Fibroblast of skin of back (primary cell): ENCODE measurements around the gene AP3D1.
"Not testable (repeated sequence)": the region's sequence is repeated elsewhere in the genome, so short reads cannot be mapped to it uniquely, and the experiment has no call there.

Experiments used
- DNase-seq: peaks from one replicate; pipeline ENCODE4 v3.0.0-alpha.2; 2013

Gene AP3D1

DNA sequence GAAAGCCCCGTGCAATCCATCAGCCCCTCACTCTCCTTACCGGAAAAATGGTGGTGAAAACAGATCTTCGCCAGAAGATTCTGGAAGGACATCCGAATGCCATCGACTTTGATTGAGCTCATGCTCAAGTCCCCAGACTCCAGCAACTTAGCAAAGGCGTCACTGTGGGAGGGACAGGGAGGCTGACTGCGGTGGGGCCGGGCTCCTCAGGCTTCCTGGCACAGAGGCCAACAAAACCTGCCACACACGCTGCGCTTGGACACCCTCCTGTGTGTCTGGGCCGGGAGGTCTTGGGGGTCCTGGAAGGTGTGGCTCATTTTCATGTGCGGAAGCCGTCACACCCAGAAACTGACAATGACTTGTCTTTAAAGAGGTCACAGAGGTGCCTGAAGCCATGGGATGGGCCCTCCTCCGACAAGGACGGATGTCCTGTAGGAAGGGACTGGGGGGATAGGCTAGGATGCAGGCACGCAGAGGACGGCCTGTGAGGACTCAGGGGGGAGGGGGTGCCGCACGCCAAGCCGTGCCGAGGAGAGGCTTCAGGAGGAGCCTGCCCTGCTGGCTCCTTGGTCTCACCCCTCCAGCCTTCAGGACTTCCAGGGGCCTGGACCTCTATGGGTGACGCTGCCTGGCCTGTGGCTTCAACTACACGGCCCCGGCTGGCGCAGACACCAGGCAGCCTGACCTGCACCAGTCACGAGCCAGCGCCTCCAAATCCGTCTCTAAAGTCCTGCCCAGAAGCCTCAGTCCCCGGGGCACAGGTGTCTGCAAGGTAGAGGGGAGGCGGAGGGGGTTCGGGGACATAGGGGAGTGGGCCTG, 42.1 kb downstream of the AP3D1 start:
- DNase-seq, result no peak

DNA sequence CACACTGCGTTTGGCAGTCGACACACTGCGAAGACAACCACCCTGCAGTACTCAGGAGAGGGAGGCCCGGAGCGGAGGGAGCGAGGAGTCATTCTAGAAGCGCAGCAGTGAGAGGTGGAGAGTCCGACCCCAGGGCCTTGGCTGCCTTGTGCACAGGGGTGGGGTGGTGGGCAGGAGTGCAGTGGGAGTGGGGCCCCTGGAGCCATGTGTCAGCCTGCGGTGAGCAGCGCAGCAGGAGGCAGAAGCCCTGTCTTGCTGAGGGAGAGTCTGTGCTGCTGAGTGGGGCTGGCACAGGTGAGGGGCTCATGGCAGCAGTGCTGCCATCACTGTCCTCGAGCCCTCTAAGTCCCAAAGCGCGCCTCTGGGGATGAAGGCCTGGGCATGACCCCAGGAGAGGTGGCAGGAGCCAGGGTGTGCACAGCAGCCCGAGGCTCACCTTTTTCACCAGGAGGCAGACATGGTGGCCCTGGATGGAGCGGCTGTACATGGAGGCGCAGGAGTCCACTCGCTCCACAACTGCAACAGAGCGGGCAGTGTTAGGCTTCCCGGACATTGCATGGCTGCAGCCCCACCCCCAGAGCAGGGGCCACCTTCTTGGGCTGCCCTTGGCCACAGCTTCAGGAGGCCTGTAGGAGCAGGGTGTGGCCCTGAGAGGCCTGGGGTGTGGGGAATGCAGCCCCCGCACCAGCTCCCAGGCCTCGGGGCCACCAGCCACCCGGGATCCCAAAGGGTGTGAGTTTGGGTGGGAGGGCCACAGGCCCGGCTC, 42.9 kb downstream of the AP3D1 start:
- DNase-seq, result no peak

DNA sequence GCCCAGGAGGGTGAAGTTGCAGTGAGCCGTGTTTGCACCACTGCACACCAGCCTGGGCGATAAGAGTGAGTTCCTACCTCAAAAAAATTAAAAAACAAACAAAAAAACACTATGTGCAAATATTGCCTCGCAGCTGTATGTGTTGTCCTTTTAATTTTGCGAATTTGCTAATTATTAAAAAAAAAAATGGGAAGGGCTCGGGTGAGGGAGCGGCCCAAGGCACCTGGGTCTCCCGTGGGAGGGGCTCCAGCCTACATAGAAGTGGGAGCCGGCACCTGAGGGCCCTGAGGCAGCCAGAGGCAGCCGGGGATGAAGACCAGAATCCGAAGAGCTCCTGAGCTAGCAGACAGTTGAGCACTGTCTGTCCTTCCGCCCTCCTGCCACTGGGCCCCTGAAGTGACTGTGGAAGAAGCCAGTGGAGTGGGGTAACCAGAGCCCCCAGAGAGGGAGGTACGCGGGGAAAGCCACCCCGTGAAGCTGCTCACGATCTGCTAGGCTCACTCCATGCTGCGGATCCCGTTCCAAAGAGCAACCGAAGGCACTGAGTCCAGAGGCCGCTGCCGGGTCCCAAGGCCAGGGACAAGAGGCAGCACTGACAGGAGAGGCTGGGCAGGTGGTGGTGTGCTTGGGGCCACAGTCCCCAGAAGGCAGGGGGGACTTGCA, 48.2 kb downstream of the AP3D1 start:
- no peak for DNase-seq

DNA sequence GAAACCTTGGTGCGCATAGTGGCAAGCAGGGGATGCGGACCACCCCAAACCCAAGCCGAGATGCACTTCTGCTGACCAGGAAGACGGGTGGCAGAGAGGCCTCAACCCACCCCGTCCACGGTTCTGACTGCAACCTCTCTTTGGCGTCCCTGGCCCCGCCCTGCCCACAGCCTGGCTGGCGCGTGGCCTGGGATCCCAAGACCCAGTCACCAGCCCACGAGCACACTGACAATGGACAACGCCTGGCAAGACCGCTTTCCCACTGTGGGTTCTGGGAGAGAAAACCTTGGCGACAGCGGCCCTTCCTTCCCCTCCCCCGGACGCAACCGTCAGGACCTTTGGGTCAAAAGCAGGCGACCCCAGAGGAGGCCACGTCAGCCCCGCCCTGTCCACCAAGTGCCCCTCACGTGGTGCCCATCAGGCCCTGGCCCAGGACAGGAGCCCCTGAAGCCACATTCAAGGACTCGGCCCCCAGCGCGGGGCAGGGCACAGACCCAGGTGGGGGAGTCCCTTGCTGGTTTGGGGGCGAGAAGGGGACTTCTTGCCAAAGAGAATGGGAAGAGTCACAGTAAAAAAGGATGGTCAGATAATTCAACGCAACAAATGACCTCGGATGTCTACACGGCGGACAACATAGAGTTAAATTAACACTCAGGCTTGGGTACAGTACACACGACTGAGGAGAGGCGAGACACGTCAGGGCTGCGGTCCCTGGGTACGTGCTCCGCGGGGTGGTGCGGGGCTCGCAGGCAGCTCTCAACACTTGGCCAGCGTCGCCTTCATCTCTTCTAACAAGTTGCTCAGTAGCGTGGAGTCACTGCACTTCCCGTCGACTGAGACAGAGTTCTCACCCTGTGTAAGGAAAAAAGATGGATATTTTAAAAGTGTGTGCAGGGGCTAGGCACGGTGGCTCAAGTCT, 49.7 kb downstream of the AP3D1 start:
- no peak for DNase-seq

DNA sequence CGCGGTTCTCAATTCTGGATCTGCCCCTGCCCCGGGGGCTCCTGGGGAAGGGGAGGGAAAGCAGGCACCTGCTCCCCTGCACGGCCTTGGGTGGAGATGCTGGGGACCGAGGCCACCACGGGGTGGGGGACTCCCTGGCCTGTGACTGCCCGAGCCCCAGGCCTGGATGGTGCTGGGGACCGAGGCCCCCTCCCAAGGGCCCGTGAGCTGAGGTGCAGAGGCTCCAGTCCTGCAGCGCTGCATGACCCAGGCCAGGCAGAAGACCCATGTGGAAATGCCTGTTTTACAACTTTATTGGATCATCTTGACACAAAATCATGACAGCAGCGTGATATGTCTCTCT, 50.7 kb downstream of the AP3D1 start:
- no peak for DNase-seq

DNA sequence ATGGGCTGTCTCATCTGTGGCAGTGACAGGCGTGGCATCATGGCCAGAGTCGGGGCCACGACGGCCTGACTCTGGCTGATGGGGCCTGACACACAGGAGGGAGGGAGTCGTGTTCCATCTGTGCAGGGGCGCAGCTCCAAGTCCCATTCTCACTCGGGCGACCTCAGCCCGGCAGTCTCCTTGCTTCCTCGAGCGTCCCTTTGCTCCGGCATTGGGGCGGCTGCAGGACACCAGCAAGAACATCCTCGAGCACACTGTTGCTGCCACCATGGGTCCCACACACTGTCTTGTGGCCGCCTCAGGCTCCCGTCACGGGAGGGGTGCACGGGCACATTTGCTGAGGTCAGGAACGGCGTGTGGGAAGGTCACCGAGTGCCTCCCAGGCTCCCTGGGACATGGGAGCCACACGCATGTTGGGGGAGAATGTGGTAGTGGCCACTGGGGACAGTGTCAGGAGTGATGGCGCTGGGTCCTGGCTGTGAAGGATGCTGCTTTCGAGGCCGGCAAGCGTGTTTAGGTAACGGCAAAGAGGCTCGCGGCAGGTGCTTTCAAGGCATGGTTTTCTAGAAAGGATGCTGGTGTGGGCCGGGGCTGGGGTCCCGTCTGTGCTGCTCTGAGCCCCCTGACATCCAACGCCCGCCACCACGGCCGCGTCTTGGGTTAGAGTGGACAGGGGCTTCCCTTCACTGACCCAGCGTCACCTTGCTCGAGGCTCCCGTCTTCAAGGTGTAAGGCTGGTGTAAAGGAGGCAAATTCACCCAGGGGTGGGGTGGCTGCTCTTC, 51.2 kb downstream of the AP3D1 start:
- no peak for DNase-seq

DNA sequence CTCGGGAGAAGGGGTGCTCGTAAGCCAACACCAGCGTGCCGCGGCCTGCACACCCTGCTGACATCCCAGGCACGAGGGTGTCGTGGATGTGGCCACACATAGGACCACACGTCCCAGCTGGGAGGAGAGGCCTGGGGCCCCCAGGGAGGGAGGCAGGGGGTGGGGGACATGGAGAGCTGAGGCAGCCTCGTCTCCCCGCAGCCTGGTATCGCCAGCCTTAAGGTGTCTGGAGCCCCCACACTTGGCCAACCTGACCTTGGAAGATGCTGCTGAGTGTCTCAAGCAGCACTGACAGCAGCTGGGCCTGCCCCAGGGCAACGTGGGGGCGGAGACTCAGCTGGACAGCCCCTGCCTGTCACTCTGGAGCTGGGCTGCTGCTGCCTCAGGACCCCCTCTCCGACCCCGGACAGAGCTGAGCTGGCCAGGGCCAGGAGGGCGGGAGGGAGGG, 52.3 kb downstream of the AP3D1 start:
- no peak for DNase-seq

DNA sequence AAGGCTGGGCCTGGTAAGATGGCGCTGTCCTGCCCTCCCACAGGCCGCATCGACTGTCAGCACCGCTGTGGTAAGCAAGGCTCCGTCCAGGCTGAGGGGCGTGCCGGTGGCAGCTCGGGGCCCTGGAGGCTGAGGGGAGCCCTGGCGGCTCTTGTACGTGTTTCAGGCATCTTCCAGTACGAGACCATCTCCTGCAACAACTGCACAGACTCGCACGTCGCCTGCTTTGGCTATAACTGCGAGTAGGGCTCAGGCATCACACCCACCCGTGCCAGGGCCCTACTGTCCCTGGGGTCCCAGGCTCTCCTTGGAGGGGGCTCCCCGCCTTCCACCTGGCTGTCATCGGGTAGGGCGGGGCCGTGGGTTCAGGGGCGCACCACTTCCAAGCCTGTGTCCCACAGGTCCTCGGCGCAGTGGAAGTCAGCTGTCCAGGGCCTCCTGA, 53.5 kb downstream of the AP3D1 start:
- DNase-seq, result no peak

DNA sequence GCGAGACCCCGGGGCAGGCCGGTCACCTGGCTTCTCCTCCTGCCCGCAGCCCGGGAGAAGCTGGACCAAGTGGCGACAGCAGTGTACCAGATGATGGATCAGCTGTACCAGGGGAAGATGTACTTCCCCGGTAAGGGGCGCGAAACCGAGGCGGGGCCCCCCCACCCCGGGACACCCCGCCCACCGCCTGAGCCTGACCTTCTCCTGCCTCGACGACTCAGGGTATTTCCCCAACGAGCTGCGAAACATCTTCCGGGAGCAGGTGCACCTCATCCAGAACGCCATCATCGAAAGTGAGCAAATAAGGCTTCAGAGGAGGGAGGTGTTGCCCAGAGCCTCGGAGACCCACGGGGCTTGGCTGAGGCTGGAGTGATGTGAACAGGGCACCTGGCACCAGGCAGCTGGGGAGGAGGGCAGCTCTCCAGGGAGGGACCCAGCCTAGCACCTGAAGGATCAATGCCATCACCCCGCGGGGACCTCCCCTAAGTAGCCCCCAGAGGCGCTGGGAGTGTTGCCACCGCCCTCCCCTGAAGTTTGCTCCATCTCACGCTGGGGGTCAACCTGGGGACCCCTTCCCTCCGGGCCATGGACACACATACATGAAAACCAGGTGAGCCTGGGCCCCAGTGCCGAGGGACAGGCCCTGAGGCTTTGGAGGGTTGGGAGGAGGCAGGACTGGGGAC, 54.0 kb downstream of the AP3D1 start:
- no peak for DNase-seq

DNA sequence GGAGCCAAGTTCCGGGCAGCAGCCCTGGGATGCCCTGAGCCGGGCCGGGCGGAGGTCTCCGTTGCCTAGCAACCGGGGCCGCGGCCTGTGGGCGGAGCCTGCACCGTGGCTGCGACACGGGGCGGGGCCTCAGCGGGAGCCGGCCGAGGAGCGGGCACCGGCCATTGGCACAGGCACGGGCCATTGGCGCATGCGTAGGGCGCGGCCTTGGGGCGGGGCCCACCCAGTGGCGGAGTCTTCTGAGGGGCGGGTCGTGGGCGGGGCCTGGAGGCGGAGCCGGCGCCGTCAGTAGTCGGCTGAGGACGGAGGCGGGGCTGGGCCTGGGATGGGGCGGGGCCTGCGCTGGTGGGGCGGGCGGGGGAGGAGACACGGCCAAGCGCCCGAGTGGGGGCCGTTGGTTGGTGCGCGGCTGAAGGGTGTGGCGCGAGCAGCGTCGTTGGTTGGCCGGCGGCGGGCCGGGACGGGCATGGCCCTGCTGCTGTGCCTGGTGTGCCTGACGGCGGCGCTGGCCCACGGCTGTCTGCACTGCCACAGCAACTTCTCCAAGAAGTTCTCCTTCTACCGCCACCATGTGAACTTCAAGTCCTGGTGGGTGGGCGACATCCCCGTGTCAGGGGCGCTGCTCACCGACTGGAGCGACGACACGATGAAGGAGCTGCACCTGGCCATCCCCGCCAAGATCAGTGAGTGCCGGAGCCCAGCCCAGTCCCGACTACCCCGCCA, 54.7 kb downstream of the AP3D1 start, which contains the start of gene IZUMO4:
TSS of gene IZUMO4 (plus strand) at position 436 of the 723 bp plus-strand sequence. CDS start at position 467, 31 bp downstream.
- peak; percentile 93 for DNase-seq

DNA sequence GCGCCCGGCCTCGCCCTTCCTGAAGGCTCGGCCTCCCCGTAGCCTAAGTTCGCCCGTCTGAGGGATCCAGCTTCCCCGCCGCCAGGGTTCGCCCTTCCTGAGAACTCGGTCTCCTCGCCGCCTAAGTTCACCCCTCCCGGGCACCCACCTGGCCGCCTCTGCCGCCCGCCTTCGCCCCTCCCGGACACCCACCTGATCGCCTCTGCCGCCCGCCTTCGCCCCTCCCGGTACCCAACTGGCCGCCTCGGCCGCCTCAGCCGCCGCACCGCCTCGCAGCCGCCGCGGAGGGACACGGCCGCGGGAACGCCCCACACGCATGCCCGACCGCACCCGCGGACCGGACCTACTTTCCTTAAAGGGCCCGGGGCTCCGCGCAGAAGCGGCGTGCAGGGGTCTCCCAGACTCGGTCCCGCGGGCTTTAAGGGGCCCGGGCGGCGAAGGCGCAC, 55.3 kb downstream of the AP3D1 start, which contains the start of gene MOB3A:
TSS of gene MOB3A (minus strand) at position 293 of the 446 bp plus-strand sequence. CDS start 17,766 bp downstream, outside the sequence.
- peak; percentile 92 for DNase-seq

DNA sequence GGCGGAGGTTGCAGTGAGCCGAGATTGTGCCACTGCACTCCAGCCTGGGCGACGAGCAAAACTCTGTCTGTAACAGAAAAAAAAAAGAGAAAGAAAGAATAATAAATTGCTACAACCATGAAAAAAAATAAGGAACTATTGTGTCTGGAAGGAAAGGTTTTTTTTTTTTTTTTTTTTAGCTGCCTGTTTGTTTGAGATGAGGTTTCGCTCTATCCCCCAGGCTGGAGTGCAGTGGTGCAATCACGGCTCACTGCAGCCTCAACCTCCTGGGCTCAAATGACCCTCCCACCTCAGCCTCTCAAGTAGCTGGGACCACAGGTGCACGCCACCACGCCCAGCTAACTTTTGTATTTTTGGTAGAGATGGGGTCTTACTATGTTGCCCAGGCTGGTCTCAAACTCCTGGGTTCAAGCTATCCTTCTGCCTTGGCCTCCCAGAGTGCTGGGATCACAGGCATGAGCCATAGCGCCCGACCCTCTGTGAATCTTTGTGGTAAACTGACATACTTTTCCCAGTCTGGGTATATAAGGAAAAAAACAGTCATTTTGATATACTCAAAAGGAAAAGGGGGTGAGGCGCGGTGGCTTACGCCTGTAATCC, 59.3 kb downstream of the AP3D1 start:
- DNase-seq, result not testable (repeated sequence)

DNA sequence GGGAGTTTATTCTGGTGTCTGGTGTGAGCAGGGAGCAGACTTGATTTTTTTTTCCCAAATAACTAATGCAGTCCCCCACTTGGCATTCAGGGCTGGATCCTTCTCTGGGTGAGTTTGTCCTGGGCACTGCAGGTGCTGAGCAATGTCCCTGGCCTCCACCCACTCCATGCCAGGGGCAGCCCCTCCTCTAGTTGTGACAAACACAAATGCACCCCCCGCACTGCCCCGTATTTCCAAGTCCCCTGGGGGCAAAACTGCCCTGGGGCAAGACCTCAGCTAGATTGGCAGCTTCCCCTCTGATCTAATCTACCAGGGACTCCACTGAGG, 61.7 kb downstream of the AP3D1 start:
- no peak for DNase-seq

DNA sequence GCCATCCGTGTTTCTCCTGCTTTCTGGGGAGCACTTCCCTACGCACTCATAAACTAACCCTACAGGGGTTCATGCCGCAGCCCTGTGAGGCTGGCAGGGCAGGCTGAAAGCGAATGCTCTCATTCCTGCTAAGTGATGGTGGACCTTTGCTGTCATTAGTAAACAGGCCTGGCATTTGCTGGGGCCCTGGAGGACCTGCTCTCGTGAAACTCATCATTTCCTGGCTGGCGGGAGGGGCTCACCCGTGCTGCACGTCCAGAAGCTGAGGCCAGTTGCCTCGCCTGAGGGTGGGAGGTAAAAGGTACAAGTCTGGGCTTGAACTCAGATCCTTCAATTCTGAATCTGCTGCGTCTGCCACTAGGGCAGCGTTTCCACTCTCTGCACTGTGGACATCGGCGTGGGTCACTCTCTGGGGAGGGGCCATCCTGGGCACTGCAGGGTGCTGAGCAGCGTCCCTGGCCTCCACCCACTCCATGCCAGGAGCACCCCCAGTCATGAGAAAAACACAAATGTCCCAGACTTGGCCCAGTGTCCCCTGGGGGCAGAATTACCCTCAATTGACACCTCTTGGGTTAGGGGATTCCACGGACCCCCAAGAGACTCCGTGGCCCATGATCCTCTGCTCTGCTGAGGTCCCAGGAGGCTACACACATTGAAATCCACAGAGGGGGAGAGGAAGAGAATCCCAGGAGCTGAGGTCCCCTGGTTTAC, 62.2 kb downstream of the AP3D1 start:
- peak; percentile 46 for DNase-seq

DNA sequence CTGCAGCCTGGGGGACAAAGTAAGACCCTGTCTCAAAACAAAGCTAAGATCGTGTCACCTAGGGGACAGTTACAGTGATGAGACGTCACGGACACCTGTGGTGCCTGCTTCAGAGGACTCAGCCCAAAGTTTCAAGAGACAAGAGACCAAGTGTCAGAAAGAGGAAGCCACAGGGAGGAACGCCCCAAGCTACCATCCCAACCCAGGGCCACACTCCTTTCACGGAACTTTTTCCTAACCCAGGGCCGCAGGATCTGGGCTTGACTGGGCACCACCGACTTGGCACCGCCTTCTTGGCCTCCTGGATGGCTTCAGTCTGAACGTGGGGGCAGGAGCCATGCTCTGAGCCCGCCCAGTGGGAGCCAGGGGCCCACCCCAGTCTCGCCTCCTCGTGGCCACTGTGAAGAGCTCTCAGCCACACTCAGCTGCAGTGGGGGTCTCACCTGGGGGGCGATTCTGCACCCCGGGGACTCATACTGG, 63.7 kb downstream of the AP3D1 start:
- no peak for DNase-seq

DNA sequence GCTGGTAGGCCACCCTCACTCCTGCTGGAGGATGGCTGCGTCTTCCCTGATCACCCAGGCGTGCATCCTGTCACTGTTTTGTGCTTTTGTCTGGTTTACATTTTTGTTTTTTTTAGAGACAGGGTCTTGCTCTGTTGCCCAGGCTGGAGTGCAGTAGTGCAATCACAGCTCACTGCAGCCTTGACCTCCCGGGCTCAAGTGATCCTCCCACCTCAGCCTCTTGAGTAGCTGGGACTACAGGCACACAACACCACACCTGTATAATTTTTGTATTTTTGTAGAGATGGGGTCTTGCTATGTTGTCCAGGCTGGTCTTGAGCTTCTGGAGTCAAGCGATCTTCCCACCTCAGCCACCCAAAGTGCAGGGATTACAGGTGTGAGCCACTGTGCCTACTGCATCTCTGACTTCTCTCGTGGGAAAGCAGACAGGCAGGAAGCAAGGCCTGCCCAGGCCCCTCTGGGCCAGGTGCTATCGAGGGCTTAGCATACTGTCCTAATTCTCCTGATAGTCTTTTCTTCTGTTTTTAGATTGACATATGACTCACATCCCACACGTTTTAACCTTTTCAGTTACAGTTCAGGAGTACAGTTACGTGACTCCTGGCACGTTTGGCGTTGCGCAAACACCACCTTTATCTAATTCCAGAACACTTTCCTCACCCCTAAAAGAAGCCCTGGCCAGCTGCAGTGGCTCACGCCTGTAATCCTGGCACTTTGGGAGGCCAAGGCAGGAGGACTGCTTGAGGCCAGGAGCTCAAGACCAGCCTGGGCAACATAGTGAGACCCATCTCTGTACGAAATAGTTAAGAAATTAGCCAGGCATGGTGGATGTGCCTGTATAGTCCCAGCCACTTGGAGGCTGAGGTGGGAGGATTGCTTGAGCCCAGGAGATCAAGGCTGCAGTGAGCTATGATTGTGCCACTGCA, 64.4 kb downstream of the AP3D1 start:
- DNase-seq, result not testable (repeated sequence)

DNA sequence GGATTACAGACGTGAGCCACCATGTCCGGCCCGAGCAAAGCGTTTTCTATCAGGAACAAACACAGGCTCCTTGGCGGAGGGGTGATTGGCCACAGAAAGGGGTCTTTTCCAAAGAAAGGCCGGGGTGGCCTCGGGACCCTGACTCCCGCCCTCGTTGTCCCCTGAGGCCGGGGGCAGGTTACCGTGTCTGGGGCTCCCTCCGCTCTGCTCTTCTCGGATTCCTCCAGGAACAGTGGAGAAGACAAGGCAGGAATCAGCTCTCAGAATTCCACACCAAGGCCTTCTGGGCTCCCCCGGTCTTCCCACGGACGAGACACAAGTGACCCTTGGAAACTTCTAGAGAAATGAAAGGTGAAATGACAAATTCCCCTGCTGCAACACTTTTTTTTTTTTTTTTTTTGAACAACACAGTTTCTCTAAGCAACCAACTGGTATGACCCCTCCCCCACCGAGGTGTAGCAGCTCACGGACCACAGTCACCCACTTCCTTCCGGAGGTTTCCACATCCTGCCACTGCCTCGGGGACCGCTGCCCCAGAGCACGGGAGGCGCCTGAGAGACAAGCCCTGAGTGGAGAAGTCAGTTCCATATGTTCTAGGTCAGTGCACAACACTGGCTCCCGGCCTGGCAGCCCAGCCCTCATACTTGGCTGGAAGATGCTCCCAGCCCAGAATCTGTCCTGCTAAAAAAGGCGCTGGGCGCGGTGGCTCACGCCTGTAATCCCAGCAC, 66.2 kb downstream of the AP3D1 start:
- DNase-seq, result peak; percentile 42
